Mucosa of rectum (tissue), 2 donors: ENCODE data around the gene ARHGAP27.

ENCODE experiments used
- H3K27ac ChIP-seq, 2 donors: one replicate each; pipeline ENCODE4 v1.7.0; 2013; ENCODE audit warnings: inconsistent platforms in 2 of 2, low read depth in 2 of 2, low read length in 2 of 2
- H3K27me3 ChIP-seq, 2 donors: one replicate each; pipeline ENCODE4 v1.7.0; 2013; ENCODE audit warnings: low read length in 2 of 2; ENCODE audit not compliant: control insufficient read depth in 2 of 2, insufficient read depth in 2 of 2
- H3K36me3 ChIP-seq, 2 donors: one replicate each; pipeline ENCODE4 v1.7.0; 2013; ENCODE audit warnings: low read length in 2 of 2; ENCODE audit not compliant: control insufficient read depth in 2 of 2, insufficient read depth in 2 of 2
- H3K4me1 ChIP-seq, 2 donors: one replicate each; pipeline ENCODE4 v1.7.0; 2013; ENCODE audit warnings: low read length in 2 of 2, mild to moderate bottlenecking in 1 of 2; ENCODE audit not compliant: control insufficient read depth in 2 of 2, insufficient read depth in 2 of 2
- H3K4me3 ChIP-seq, 2 donors: one replicate each; pipeline ENCODE4 v1.7.0; 2013; ENCODE audit warnings: low read length in 2 of 2
- H3K9ac ChIP-seq, 2 donors: one replicate each; pipeline ENCODE4 v1.7.0; 2013; ENCODE audit warnings: low read length in 2 of 2, low read depth in 1 of 2, mild to moderate bottlenecking in 1 of 2
- H3K9me3 ChIP-seq, 2 donors: one replicate each; pipeline ENCODE4 v1.7.0; 2013; ENCODE audit warnings: low read length in 2 of 2; ENCODE audit not compliant: control insufficient read depth in 2 of 2
- donor health status: healthy.
- donor health status: Normal muscosa, but diverticular disease.

The ARHGAP27 gene

DNA sequence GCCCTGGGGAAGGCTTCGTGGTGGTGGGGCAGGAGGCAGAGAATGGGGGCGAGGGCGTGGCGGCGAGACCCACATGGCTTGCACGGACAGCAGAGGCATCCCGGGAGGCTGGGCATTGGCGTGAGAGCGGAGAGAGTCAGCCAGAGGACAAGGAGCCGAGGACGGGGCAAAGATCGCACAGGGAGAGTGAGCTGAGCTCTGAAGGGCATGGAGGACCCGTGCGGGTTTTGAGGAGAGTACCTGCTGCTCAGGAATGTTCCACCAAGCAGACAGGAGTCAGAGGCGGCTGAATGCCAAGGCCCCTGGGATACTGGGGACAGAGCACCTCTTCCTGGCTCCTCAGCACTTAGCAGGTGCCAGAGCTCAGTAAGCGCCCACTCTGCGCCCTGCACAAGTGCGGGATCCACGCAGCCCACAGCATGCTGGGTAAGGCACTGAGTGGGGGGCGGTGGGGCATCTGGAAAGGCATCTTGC, 47.8 kb downstream of the ARHGAP27 start:
- Histone ChIP-seq H3K27ac (no peak overlapping the region), H3K9ac (no peak overlapping the region), H3K9me3 (no peaks in the 10 kb centered on the region)

DNA sequence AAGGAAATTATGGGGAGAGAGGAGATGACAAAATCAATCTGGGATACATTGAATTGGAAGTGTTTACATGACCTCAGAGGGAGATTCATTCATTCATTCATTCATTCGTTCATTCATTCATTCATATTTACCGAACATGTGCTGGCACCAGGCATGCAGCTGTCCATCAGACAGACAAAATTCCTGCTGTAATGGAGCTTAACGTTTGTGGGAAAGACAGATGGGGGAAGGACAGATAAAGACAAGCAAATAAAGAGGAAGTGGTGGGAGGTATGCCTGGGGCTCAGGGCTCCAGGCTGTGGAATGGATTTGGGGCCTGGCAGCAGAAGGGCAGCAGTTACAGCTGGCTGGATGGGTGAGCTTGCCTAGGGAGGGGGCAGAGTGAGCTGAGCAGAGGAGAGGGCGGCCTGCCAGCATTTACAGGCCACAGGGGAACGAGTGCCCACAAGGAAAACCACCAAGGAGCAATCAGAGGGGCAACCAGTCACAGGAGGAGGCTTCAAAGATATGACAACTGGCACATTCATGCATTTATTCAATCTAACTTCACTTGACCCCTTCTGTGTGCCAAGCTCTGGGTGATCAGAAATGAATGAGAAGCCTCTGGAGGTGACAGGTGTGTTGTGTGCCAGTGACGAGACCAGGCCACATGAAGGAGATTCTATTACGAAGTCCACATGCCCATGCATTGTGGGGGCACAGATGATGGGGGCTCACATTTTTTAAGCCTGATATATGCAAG, 48.5 kb downstream of the ARHGAP27 start:
- no peak overlapping the region for H3K27ac ChIP-seq
- H3K9ac ChIP-seq, result no peak overlapping the region
- H3K36me3 ChIP-seq, result no peaks in the 10 kb centered on the region
- H3K27me3 ChIP-seq, result peaks cover 0 to 7% of the 10 kb centered on the region in 2 donors
- no peaks in the 10 kb centered on the region for H3K4me1 ChIP-seq
- H3K4me3 ChIP-seq, result no peak overlapping the region
- no peaks in the 10 kb centered on the region for H3K9me3 ChIP-seq

More for the DNA sequence above, 47.8 kb downstream of the ARHGAP27 start:
- Histone ChIP-seq H3K4me1 (no peaks in the 10 kb centered on the region), H3K27me3 (peaks cover 0 to 7% of the 10 kb centered on the region in 2 donors), H3K4me3 (no peak overlapping the region), H3K36me3 (no peaks in the 10 kb centered on the region)

DNA sequence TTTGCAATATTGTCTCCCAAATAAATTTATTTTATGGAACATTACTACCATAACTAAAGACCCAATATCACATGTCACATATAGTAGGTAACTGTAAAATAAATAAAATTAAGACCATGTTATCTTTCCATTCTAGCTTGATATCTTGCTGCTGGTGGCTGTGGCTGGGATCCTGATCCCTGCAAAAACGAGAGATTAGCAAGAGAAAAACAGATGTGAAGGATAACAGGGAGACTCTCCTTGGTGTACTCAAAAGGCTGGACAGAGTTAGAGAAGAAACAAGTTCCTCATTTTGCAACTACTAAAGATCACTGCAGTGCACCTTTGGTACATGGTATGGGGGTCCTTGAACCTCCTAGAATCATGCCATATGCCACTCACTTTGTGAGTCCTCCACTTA, 49.7 kb downstream of the ARHGAP27 start:
- no peak overlapping the region for H3K27ac ChIP-seq
- no peaks in the 10 kb centered on the region for H3K36me3 ChIP-seq
- no peak overlapping the region for H3K9ac ChIP-seq
- no peaks in the 10 kb centered on the region for H3K9me3 ChIP-seq
- H3K27me3 ChIP-seq, result peaks cover 0 to 4% of the 10 kb centered on the region in 2 donors
- no peak overlapping the region for H3K4me3 ChIP-seq
- no peaks in the 10 kb centered on the region for H3K4me1 ChIP-seq

DNA sequence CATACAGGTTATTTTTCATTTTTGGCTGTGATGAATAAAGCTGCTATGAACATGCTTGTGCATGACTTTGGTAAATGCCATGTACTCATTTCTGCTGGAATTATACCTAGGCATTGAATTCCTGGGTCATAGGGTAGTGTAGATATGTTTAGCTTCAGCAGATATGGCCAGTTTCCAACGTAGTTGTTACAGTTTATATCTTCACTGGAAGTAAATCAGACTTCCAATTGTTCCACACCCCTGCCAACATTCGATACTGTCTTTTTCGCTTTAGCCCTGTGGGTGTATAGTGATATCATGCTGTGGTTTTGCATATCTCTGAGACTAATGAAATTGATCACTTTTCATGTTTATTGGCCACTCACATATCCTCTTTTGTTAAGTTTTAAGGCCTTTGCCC, 50.4 kb downstream of the ARHGAP27 start:
- no peaks in the 10 kb centered on the region for H3K36me3 ChIP-seq
- no peak overlapping the region for H3K4me3 ChIP-seq
- no peaks in the 10 kb centered on the region for H3K9me3 ChIP-seq
- H3K27me3 ChIP-seq, result no peaks in the 10 kb centered on the region
- H3K4me1 ChIP-seq, result no peaks in the 10 kb centered on the region
- no peak overlapping the region for H3K9ac ChIP-seq
- H3K27ac ChIP-seq, result no peak overlapping the region

DNA sequence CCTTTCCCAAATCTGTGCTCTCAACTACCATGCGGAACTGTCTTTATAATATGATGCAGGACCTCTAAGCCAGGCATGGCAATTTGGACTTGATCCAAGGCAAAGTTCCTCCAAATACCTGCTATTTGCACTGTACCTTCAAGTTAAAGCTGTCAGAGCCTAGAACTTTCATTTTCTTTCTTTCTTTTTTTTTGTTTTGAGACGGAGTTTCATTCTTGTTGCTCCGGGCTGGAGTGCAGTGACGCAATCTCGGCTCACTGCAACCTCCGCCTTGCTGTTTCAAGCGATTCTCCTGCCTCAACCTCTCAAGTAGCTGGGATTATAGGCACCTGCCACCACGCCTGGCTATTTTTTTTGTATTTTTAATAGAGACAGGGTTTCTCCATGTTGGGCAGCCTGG, 51.7 kb downstream of the ARHGAP27 start:
- Histone ChIP-seq H3K4me3 (no peak overlapping the region), H3K9ac (no peak overlapping the region), H3K27me3 (no peaks in the 10 kb centered on the region), H3K9me3 (no peaks in the 10 kb centered on the region), H3K4me1 (no peaks in the 10 kb centered on the region), H3K36me3 (no peaks in the 10 kb centered on the region), H3K27ac (no peak overlapping the region)

DNA sequence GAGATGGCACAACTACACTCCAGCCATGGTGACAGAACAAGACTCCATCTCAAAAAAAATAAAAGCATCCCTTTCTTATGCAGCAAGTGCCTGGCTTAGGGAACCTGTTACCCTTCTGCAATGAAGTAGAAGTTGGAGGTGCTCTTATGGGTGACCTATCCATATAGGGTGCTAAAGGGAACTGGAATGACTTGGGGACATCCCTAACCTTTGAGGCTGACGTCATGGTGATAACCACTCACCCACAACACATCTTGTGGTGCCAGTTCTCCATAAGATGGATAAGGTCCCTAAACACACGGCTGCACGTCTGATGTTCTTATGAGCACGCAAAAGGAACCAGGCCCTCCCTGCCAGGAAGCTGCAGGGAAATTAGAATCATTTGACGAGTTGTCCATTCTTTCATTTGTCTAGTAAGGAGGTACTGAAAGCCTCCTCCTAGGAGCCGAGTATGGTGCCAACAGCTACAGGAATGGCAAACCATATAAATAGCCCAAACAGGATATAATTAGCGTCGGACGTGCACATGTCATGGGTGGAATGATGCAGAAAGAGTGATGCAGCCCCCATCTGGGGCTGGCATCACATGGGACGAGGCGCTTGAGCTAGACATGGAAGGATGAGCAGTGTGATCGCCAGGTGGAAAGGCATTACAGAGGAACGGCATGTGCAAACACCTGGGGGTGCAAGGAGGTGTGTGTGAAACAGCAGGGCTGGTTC, 52.5 kb downstream of the ARHGAP27 start:
- Histone ChIP-seq H3K36me3 (no peaks in the 10 kb centered on the region), H3K27ac (no peak overlapping the region), H3K9me3 (no peaks in the 10 kb centered on the region), H3K4me1 (no peaks in the 10 kb centered on the region), H3K4me3 (no peak overlapping the region), H3K27me3 (no peaks in the 10 kb centered on the region), H3K9ac (no peak overlapping the region)

DNA sequence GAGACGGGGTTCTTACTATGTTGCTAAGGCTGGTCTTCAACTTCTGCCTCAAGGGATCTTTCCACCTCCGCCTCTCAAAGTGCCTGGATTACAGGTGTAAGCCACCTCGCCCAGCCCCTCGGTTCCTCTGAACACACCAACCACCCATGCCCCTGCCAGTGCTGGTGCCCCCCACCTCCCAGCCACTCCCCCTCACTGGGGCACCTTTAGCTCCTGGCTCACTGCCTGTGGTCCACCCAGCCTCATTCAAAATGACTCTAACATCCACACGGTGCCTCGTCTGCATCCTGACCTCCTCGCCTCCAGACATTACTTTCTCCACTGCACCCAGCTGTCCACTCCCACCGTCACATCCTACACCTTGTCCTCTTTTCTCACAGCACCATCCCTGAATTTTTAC, 55.3 kb downstream of the ARHGAP27 start:
- no peaks in the 10 kb centered on the region for H3K9me3 ChIP-seq
- H3K36me3 ChIP-seq, result no peaks in the 10 kb centered on the region
- no peak overlapping the region for H3K27ac ChIP-seq
- H3K27me3 ChIP-seq, result no peaks in the 10 kb centered on the region
- H3K4me3 ChIP-seq, result no peak overlapping the region
- H3K9ac ChIP-seq, result no peak overlapping the region
- peaks cover 3 to 4% of the 10 kb centered on the region in 2 donors for H3K4me1 ChIP-seq

DNA sequence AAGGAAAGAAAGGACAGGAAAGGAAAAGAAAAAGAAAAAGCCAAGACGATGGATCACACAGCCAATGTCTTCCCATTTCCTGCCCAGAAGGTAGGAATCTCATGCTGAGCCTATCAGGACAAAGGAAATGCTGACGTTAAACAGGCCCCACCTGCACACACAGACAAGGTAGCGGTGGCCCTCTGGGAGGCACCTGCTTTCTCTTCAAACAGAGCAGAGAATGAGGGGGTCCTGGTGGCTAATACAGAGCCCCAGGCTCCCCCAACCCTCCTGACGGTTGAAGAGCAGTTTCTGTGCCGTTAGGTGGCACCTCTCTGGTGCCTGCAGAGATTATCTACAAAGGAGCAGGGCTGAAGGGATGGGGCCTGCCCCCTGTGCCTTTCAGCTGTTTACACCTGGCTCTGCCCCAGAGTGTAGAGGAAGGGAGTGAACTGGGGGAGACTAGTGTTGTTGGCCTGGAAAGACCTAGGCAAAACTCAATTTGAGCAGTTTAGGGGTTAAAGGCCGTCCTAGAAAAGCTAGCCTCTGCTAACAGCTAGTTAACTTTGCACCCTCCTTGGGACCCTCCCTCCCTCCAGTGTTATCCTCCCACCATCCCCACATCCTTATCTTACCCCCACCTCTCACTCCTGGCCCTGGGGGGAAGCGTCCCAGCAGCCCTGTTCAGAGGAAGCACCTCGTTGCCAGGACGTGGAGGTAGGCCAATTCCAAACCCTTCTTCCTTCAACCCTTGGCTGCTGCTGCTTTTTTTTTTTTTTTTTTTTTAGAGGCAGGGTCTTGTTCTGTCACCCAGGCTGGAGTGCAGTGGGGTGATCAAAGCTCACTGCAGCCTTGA, 56.3 kb downstream of the ARHGAP27 start:
- H3K9me3 ChIP-seq, result no peaks in the 10 kb centered on the region
- H3K27me3 ChIP-seq, result no peaks in the 10 kb centered on the region
- H3K27ac ChIP-seq, result no peak overlapping the region
- H3K36me3 ChIP-seq, result no peaks in the 10 kb centered on the region
- H3K4me3 ChIP-seq, result no peak overlapping the region
- H3K4me1 ChIP-seq, result peaks cover 3 to 10% of the 10 kb centered on the region in 2 donors
- H3K9ac ChIP-seq, result no peak overlapping the region

DNA sequence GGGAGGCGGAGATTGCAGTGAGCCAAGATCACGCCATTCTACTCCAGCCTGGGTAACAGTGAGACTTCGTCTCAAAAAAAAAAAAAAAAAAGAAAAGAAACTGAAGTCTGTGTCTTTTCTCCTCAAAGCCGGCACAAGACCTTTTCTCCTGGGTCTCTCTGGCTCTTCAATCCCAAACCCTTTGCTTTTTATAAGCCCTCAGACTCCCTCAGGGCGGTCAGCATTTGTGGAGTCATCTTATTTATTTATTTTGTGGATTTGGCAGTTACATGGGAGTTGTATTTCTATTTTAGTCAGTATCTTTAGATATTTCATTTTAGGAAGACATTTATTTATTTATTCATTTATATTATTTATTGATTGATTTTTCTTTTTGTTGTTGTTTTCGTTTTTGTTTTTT, 58.2 kb downstream of the ARHGAP27 start:
- no peaks in the 10 kb centered on the region for H3K36me3 ChIP-seq
- H3K27ac ChIP-seq, result no peak overlapping the region
- no peaks in the 10 kb centered on the region for H3K9me3 ChIP-seq
- H3K9ac ChIP-seq, result no peak overlapping the region
- no peaks in the 10 kb centered on the region for H3K27me3 ChIP-seq
- peaks cover 3 to 11% of the 10 kb centered on the region in 2 donors for H3K4me1 ChIP-seq
- H3K4me3 ChIP-seq, result no peak overlapping the region
